Right lung (tissue), 10 donors: ENCODE measurements around the gene CBX4. TPM values are rescaled to one million over a fixed set of nuclear protein-coding genes. Genes with fewer than 3 reads are reported as not detected.

Experiments used
- DNase-seq, 2 donors: peaks; one replicate each; pipeline ENCODE4 v3.0.0-alpha.2; 2013
- long read RNA-seq, 8 donors: transcript quantifications; one replicate each; lab custom pipeline, GENCODE V29; 2026
- polyA plus RNA-seq, 5 donors: library from polyadenylated mRNA; unstranded; fragments of 120-200 nt; gene quantifications; one replicate each; pipeline versions ENCODE4 v1.2.1 to v1.2.3, GENCODE V29; 2013; ENCODE audit warnings: inconsistent platforms in 1 of 5, low replicate concordance in 1 of 5; ENCODE audit not compliant: insufficient read length in 5 of 5, insufficient read depth in 1 of 5

The CBX4 gene
- polyA plus RNA-seq = 10 to 100 TPM; 12.2 to 25.3 (median 16.4) TPM
- long read RNA-seq, donor 1, transcript CBX4-201 (5 exons, 2,664 nt) = major isoform, 18 of 23 reads
- long read RNA-seq, donor 1, partial matches to known transcripts = 5 of 23 reads
- long read RNA-seq, donor 1, other reads (novel, unspliced or antisense) = 0 of 23 reads
- long read RNA-seq, donor 2, transcript CBX4-201 (5 exons, 2,664 nt) = major isoform, 5 of 11 reads
- long read RNA-seq, donor 2, partial matches to known transcripts = 6 of 11 reads
- long read RNA-seq, donor 2, other reads (novel, unspliced or antisense) = 0 of 11 reads
- long read RNA-seq, donor 3, transcript CBX4-201 (5 exons, 2,664 nt) = major isoform, 6 of 6 reads
- long read RNA-seq, donor 3, partial matches to known transcripts = 0 of 6 reads
- long read RNA-seq, donor 3, other reads (novel, unspliced or antisense) = 0 of 6 reads
- long read RNA-seq, donor 4, transcript CBX4-201 (5 exons, 2,664 nt) = major isoform, 11 of 11 reads
- long read RNA-seq, donor 4, partial matches to known transcripts = 0 of 11 reads
- long read RNA-seq, donor 4, other reads (novel, unspliced or antisense) = 0 of 11 reads
- long read RNA-seq, donor 5, transcript CBX4-201 (5 exons, 2,664 nt) = major isoform, 10 of 11 reads
- long read RNA-seq, donor 5, partial matches to known transcripts = 0 of 11 reads
- long read RNA-seq, donor 5, other reads (novel, unspliced or antisense) = 0 of 11 reads
- long read RNA-seq, donor 6, transcript CBX4-201 (5 exons, 2,664 nt) = major isoform, 11 of 11 reads
- long read RNA-seq, donor 6, partial matches to known transcripts = 0 of 11 reads
- long read RNA-seq, donor 6, other reads (novel, unspliced or antisense) = 0 of 11 reads
- long read RNA-seq, donor 7, transcript CBX4-201 (5 exons, 2,664 nt) = major isoform, 6 of 6 reads
- long read RNA-seq, donor 7, partial matches to known transcripts = 0 of 6 reads
- long read RNA-seq, donor 7, other reads (novel, unspliced or antisense) = 0 of 6 reads
- long read RNA-seq, donor 8, partial matches to known transcripts = 0 of 2 reads
- long read RNA-seq, donor 8, other reads (novel, unspliced or antisense) = 0 of 2 reads

DNA sequence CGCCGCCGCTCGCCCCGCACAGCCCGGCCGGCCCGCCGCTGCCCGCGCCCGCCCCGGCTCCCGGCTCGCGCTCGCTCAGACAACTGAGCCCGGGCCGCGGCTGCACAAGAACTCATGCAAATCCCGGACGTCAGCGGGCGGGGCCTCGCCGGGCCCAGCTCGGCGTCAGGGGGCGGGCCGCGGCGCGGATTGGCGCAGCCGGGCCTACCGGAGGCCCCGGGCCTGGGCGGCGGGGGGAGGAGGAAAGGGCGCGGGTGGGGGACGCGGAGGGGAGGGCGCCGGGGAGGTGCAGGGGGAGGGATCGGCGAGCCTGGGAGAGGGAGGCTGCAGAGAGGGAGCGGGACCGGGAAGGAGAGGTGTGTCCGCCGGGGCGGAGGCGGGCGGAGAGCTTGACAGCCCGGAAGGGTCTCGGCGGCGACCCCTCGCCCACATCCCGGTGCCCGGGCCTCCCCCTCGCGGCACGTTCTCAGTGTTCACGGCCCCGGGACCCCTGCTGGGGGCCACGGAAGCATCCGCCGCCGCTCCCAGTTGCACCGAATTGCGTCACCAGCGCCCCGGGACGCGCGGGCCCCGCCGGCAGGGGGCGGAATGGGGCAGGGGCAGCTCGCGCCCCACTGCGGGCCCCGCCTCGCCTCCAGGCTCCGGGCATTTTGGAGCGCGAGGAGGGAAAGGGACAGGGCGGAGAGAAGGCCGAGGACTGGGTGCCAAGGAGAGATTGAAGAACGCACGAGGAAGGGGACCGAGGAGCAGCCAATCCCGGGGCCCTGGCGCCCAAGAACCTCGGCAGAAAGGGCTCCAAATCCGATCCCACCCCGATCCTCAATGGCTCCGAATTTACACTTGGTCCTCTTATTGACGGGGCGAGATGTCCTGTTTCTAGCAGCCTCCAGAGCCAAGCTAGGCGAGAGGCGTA, at the start of gene CBX4:
TSS of gene CBX4 (minus strand) at position 85 of the 913 bp plus-strand sequence. CDS start 189 bp downstream, outside the sequence.
- DNase-seq = peak; percentile 91 to 93

- DNase-seq = no peak
These were observed 48.8 kb upstream of the CBX4 start for GRCh38 chr17:79888009-79888540.

- no peak for DNase-seq
These were observed 48.3 kb upstream of the CBX4 start for GRCh38 chr17:79887451-79887991.

- DNase-seq = no peak
These were observed 44.0 kb upstream of the CBX4 start for GRCh38 chr17:79883202-79883601.

- no peak for DNase-seq
These were observed 39.2 kb upstream of the CBX4 start for GRCh38 chr17:79878329-79878947.

- no peak for DNase-seq
These were observed 37.8 kb upstream of the CBX4 start for GRCh38 chr17:79877041-79877440.

DNA sequence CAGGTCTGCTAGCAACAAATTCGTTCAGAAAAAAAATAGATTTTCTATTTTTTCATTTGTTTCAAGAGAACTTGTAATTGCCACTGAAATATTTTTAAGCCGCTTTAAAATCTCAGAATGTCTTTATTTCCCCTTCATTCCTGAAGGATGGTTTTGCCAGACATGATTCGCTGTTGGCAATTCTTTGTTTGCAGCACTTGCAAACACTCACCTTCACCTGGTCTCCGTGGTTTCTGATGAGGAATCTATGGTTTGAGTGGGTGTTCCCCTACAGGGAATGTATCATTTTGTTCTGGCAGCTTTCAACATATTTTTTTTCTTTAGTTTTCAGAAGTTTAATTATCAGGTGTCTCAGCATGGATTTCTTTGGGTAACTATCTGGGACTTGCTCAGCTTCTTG, 36.3 kb upstream of the CBX4 start:
- DNase-seq = no peak

DNA sequence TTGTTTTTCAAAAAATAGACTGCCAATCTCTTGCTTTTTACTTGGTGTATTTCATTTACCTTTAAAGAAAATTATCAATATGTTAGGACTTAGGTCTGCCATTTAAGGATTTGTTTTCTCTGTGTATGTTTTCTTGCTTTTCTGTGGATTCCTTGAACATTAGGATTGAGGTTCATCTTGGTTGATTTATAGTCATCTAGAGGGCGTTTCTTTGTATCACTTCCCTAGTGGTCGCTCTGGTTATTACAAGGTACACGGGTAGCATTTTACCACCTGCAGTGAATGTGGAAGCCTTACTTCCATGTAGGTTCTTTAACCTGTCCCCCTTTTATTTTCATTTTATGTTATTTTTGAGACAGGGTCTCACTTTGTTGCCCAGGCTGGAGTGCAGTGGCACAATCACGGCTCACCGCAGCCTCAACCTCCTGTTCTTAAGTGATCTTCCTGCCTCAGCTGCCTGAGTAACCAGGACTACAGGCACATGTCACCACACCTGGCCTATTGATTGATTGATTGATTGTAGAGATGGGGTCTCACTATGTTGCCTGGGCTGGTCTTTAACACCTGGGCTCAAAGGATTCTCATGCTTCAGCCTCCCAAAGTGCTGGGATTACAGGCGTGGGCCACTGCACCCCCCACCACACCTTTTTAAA, 35.2 kb upstream of the CBX4 start:
- no peak for DNase-seq

GRCh38 chr17:79873583-79873982, 34.3 kb upstream of the CBX4 start:
- DNase-seq = no peak

DNA sequence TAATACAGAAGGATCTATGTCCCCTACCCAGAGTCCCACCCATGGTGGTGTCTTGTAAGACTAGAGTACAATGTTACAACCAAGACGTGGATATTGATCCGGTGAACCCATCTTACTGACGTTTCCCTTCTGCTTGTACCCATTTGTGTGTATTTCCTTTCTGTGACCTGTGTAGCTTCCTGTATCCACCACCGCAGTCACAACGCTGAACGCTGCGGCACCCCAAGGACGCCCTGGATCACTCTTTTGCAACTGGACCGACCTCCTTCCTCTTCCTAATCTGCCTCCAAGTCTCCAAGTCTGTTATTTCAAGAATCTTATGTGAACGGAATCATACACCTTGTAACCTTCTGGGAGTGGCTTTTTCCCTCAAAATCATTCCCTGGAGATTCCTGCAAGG, 33.5 kb upstream of the CBX4 start:
- no peak for DNase-seq

DNA sequence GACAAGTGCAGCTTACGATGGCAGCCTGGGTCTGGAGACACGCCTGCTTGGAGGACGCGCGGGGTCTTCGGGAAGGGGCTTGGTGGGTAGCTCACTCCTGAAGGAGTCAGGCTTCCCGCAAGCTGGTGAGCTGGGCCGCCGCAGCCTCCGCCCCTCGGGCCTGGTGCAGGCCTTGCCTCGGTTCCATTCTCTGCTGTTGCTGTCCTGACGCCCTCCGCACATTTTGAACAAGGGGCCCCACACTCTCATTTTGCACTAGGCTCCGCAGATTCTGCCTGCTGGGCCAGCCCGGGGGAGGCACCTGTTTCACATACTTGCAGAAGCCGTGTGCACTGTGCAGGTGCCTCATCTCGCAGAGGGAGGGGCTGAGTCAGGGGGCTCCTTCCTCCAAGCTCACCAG, 31.9 kb upstream of the CBX4 start:
- no peak for DNase-seq

GRCh38 chr17:79870540-79870939, 31.3 kb upstream of the CBX4 start:
- no peak for DNase-seq

GRCh38 chr17:79866791-79867518, 27.7 kb upstream of the CBX4 start:
- no peak for DNase-seq

DNA sequence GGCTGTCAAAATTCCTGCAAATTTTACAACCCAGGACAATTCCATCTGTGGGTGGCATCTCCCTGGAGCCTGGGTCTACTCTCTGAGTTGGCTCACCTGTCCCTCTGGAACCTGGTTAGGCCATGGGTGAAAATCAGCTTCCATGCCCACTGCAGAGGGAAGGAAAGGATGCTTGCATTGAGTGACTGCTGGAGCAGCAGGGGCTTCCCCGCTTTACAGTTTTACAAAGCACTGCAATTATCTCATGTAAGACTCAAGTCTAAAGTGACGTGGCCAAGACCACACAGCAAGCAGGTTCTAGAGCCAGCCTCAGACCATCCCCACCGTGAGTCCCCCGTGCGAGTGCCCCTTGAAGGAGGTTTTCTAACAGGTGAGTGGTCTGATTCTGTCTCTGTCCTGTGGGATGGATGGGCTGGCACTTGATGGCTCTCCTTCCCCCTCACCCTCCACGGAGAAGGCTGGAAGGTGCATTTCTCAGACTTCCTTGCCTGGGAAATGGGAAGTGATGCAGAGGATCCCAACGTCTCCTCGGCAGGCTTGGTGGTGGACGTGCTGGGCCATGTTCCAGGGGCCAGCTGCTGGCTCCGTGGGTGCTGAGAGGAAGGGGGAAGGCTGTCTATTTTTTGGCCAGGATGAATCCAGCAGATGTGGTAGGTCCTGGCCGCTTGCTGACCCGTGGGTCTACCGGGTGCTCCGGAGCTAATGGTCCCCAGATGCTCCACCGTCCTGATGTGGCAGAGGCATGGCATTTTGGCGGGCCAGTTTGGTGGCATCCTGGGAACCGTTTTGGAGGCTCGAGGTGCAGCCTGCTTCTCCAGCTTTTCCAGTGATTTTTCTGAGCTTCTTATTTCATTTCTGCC, 26.3 kb upstream of the CBX4 start:
- DNase-seq = no peak

- no peak for DNase-seq
These were observed 25.5 kb upstream of the CBX4 start for GRCh38 chr17:79864617-79865250.

DNA sequence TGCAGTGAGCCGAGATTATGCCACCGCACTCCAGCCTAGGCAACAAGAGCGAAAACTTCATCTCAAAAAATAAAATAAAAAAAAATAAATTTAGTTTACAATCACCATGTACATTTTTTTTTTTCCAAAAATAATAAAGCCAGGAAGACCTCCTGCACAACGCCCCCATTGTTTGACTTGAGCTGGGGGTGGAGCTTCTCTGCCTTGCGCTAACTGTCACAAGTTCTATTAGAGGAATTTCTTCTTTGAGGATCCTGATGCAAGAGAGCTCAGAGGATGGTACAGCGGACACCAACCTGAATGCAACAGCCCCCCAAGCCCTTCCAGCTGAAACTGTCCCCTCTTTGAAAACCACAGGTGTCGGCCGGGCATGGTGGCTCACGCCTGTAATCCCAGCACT, 24.9 kb upstream of the CBX4 start:
- DNase-seq = no peak

DNA sequence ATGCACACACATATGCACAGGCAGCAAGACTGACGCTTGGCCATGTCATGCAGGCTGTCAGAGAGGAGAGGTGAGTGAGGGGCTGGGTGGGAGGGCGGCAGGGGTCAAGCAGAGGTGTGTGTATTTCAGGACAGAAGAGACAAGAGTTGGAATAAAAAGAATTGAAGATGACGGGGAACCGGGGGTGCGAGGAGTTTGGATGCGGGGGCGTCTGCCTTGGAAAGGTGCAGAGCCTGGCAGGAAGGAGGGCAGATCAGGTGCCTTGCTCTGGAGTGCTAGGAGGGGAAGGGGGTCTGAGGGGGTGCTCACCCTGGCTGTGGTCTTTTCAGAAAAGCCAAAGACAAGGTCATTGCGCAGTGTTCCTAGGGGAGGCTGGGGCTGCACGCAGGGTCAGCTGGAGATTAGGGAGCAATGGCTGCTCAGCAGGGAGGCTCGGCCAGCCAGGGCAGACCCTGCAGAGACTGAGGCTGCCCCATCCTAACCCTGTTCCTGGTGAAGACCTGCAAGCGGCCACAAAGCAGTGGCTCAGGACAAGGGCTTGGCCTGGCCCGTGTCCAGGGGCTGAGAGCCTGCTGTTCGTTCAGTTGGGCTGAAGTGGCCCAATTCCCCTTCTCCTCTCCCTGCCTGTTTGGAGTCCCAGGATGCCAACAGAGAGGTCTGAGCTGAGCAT, 23.7 kb upstream of the CBX4 start:
- DNase-seq = no peak
